Uterus (tissue), 2 donors: Measurements from ENCODE around the gene DPM3.

Source experiments
- CTCF ChIP-seq, 4 experiments: fragments of 200-600 bp in 2 of 4; fragments of 450-650 bp in 2 of 4; sonication (generic) in 2 of 4; IDR thresholded peaks; one replicate each; pipeline ENCODE4 v1.5.1; 2016 to 2019; ENCODE audit warnings: antibody characterized with exemption in 4 of 4, mild to moderate bottlenecking in 2 of 4, moderate library complexity in 1 of 4
- POLR2A ChIP-seq, 2 donors: fragments of 450-650 bp; IDR thresholded peaks; one replicate each; pipeline ENCODE4 v1.6.1; 2016; ENCODE audit warnings: antibody characterized with exemption in 2 of 2, mild to moderate bottlenecking in 1 of 2, moderate library complexity in 1 of 2

GRCh38 chr1:155171836-155172731 lies 31.8 kb upstream of the DPM3 start:
- TF ChIP-seq CTCF (IDR thresholded peaks at IDR 0.05) (no peak), POLR2A (IDR thresholded peaks at IDR 0.05) (no peak)
